Panc1 (cell line): Measurements from ENCODE around the gene TBC1D22B. TPM values are rescaled to one million over a fixed set of nuclear protein-coding genes. Genes with fewer than 3 reads are reported as not detected.

Experiments
- ATAC-seq: fragments of 200-7000 bp; cut with Tn5 transposase; 2 replicates; pipeline ENCODE4 v1.9.1; 2020; ENCODE audit warnings: mild to moderate bottlenecking, moderate library complexity
- BruUV-seq: library from RNA; stranded (reverse); fragments of 400-500 nt; replicated peaks from 2 replicates; lab custom pipeline; 2021; lab: Mats Ljungman, UMichigan
- CTCF ChIA-PET: fragments of 300-600 bp; sonication (Branson Sonifier 250); formaldehyde crosslinking; loops from one replicate; lab custom pipeline; 2022; ENCODE audit warnings: antibody characterized with exemption; lab: Charles Lee
- POLR2A ChIA-PET: fragments of 300-600 bp; sonication (Branson Sonifier 250); formaldehyde crosslinking; loops from one replicate; lab custom pipeline; 2022; ENCODE audit warnings: antibody characterized with exemption; lab: Charles Lee
- DNase-seq: peaks from one replicate; pipeline ENCODE4 v3.0.0-alpha.2; 2010; ENCODE audit warnings: low read depth, low spot score
- H3K27ac ChIP-seq: 2 replicates; pipeline ENCODE4 v1.5.1; 2011; ENCODE audit warnings: mild to moderate bottlenecking, low read length, inconsistent platforms
- H3K27me3 ChIP-seq: fragments of 200-500 bp; sonication (Bioruptor generic); 2 replicates; pipeline ENCODE4 v1.6.0; 2014; ENCODE audit warnings: low read length, inconsistent platforms; ENCODE audit not compliant: control insufficient read depth, insufficient read depth
- H3K36me3 ChIP-seq: fragments of 200-500 bp; sonication (Bioruptor generic); 2 replicates; pipeline ENCODE4 v1.5.1; 2014; ENCODE audit warnings: inconsistent platforms, mild to moderate bottlenecking, low read length, moderate library complexity; ENCODE audit not compliant: control insufficient read depth, insufficient read depth
- H3K4me1 ChIP-seq: 2 replicates; pipeline ENCODE4 v1.5.1; 2011; ENCODE audit warnings: inconsistent platforms, mild to moderate bottlenecking, low read length, moderate library complexity; ENCODE audit not compliant: control insufficient read depth, insufficient read depth
- H3K4me3 ChIP-seq, 2 experiments: 2 replicates each; pipeline ENCODE4 v1.5.1; 2011 to 2012; ENCODE audit warnings: low read depth in 2 of 2, low read length in 2 of 2, mild to moderate bottlenecking in 2 of 2, inconsistent platforms in 1 of 2, moderate library complexity in 1 of 2
- H3K9me3 ChIP-seq: fragments of 200-500 bp; sonication (Bioruptor generic); 2 replicates; pipeline ENCODE4 v1.5.1; 2014; ENCODE audit warnings: low read depth, mild to moderate bottlenecking, inconsistent platforms, low read length, moderate library complexity; ENCODE audit not compliant: control insufficient read depth, insufficient read depth
- CTCF ChIP-seq: fragments of 450-650 bp; IDR thresholded peaks from 2 replicates; pipeline ENCODE4 v1.5.1; 2017; ENCODE audit warnings: mild to moderate bottlenecking
- POLR2AphosphoS5 ChIP-seq: IDR thresholded peaks from 2 replicates; pipeline ENCODE4 v1.6.1; 2012; ENCODE audit warnings: mild to moderate bottlenecking, low read depth, low read length, moderate library complexity
- SIN3A ChIP-seq: IDR thresholded peaks from 2 replicates; pipeline ENCODE4 v1.6.1; 2012; ENCODE audit warnings: low read depth, mild to moderate bottlenecking, low read length, moderate library complexity, borderline replicate concordance; ENCODE audit not compliant: insufficient read depth
- TCF7L2 ChIP-seq: IDR thresholded peaks from 2 replicates; pipeline ENCODE4 v1.6.1; 2011; ENCODE audit warnings: mild to moderate bottlenecking, low read depth, low read length, inconsistent platforms
- in situ Hi-C: cut with HindIII; loops from 2 replicates; pipeline ENCODE4 v1.10.0; 2016; ENCODE audit warnings: low sequenced_read_pairs, low pct_unique_long_range_greater_than_20kb
- intact Hi-C: fragments of 100-400 bp; cut with micrococcal nuclease; formaldehyde crosslinking; loops from one replicate; pipeline ENCODE4 v1.10.0; 2022; ENCODE audit not compliant: unreplicated experiment
- total RNA-seq: library from RNA; stranded (reverse); gene quantifications from one replicate; pipeline ENCODE4 v1.2.1, GENCODE V29; 2021; ENCODE audit not compliant: unreplicated experiment
- TF ChIP-seq, protein P1 (sequence below), 2 experiments: IDR thresholded peaks; 2 replicates each; pipeline ENCODE4 v1.6.1; 2011 to 2012; ENCODE audit warnings: low read depth in 2 of 2, control low read depth in 1 of 2, low read length in 1 of 2, mild to moderate bottlenecking in 1 of 2, moderate library complexity in 1 of 2; ENCODE audit not compliant: insufficient read depth in 1 of 2

The TBC1D22B gene
- total RNA-seq, 1 experiment from 2014 or later: 13.0 TPM

GRCh38 chr6:37241131-37241530 is 16.4 kb upstream of the TBC1D22B start:
- intact Hi-C loops: no loop called here
- H3K27me3 ChIP-seq: no peaks in the 10 kb centered on the region
- DNase-seq: no peak
- no peak overlapping the region for H3K27ac ChIP-seq
- ATAC-seq: no peak
- ChIA-PET POLR2A (no interaction called here), CTCF (no interaction called here)
- H3K4me1 ChIP-seq: peaks cover 16% of the 10 kb centered on the region
- H3K9me3 ChIP-seq: no peaks in the 10 kb centered on the region
- in situ Hi-C loops: no loop called here
- no TSS peak for BruUV-seq
- no peak overlapping the region for H3K4me3 ChIP-seq
- TF ChIP-seq SIN3A: no peak
- no peak for TF ChIP-seq TCF7L2
- TF ChIP-seq POLR2AphosphoS5: no peak
- no peak for TF ChIP-seq CTCF
- TF ChIP-seq, protein P1, sequence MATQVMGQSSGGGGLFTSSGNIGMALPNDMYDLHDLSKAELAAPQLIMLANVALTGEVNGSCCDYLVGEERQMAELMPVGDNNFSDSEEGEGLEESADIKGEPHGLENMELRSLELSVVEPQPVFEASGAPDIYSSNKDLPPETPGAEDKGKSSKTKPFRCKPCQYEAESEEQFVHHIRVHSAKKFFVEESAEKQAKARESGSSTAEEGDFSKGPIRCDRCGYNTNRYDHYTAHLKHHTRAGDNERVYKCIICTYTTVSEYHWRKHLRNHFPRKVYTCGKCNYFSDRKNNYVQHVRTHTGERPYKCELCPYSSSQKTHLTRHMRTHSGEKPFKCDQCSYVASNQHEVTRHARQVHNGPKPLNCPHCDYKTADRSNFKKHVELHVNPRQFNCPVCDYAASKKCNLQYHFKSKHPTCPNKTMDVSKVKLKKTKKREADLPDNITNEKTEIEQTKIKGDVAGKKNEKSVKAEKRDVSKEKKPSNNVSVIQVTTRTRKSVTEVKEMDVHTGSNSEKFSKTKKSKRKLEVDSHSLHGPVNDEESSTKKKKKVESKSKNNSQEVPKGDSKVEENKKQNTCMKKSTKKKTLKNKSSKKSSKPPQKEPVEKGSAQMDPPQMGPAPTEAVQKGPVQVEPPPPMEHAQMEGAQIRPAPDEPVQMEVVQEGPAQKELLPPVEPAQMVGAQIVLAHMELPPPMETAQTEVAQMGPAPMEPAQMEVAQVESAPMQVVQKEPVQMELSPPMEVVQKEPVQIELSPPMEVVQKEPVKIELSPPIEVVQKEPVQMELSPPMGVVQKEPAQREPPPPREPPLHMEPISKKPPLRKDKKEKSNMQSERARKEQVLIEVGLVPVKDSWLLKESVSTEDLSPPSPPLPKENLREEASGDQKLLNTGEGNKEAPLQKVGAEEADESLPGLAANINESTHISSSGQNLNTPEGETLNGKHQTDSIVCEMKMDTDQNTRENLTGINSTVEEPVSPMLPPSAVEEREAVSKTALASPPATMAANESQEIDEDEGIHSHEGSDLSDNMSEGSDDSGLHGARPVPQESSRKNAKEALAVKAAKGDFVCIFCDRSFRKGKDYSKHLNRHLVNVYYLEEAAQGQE (IDR thresholded peaks at IDR 0.05; ENCODE audit: insufficient read depth in 1 of 2, low read depth in 2 of 2, low read length in 1 of 2): no peak
- no peaks in the 10 kb centered on the region for H3K36me3 ChIP-seq

GRCh38 chr6:37241775-37242428 is 15.7 kb upstream of the TBC1D22B start:
- intact Hi-C loops (no loop called here), in situ Hi-C loops (no loop called here)
- no peak overlapping the region for H3K4me3 ChIP-seq
- H3K27ac ChIP-seq: peak overlapping the region; percentile 30; the same call in 1 of the 2 replicates
- ChIA-PET POLR2A (interaction anchor here (0.7 kb wide), 1 partner anchor 82 kb away, joined by 3 read pairs; no protein-coding TSS in a partner anchor), CTCF (interaction anchor here (0.5 kb wide), 1 partner anchor 190 kb away, joined by 5 read pairs; no protein-coding TSS in a partner anchor)
- H3K4me1 ChIP-seq: peaks cover 16% of the 10 kb centered on the region
- DNase-seq (no peak), ATAC-seq (no peak)
- no peaks in the 10 kb centered on the region for H3K9me3 ChIP-seq
- no peak for TF ChIP-seq TCF7L2
- TF ChIP-seq, protein P1 (IDR thresholded peaks at IDR 0.05; ENCODE audit: insufficient read depth in 1 of 2, low read depth in 2 of 2, low read length in 1 of 2): no peak
- TF ChIP-seq SIN3A: no peak
- TF ChIP-seq POLR2AphosphoS5: no peak
- no peak for TF ChIP-seq CTCF
- no peaks in the 10 kb centered on the region for H3K36me3 ChIP-seq
- H3K27me3 ChIP-seq: no peaks in the 10 kb centered on the region
- BruUV-seq: no TSS peak
